DMS53 treated with DMSO at 0.1 percent for 48 hours (cell line): ENCODE results near the gene HEXA.

Experiments
- DNase-seq: peaks from one replicate; lab custom pipeline; 2025; ENCODE audit not compliant: unreplicated experiment; lab: John Stamatoyannopoulos, UW

HEXA gene

GRCh38 chr15:72377331-72377730 lies 1.5 kb upstream of the HEXA start:
- DNase-seq: no peak

DNA sequence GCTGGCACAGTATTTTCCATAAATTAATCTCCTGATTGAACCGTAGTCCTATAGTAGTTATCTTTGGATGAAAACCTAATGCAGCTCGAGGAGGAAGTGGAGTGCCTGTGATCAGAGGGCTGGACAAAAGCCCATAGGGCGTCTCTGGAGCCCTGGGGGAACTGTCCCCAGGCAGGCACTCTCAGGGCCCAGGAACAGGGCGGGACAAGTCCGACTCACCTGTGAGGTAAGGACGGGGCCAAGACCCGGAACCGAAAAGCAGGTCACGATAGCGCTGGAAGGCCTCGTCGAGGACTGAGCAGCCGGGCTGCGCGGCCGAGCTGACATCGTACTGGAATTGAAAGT lies 341 bp downstream of the HEXA start:
- DNase-seq: peak; percentile 23

- DNase-seq: no peak
Observed at GRCh38 chr15:72372361-72372760, 3.5 kb downstream of the HEXA start.

GRCh38 chr15:72369964-72370363 lies 5.8 kb downstream of the HEXA start:
- DNase-seq: no peak

GRCh38 chr15:72368899-72369298 lies 6.9 kb downstream of the HEXA start:
- DNase-seq: no peak

- no peak for DNase-seq
Observed at GRCh38 chr15:72368325-72368724, 7.5 kb downstream of the HEXA start.

DNA sequence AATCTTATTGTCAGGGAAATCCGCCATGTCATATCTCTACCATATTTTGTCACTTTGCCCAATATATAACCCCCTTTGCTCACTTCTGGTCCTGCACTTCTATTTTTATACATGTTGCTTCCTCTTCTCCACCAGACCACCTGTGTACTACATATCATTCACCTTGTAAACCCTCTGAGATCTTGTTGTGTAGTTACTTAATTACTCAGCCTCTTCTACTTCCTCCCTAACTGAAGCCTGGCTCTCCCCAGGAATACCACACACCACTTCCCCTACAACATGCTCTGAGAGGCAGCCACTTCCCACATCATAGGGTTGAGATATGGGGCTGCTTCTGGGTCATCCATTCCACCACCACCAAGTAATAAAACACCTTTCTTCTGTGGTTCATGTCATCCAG lies 10.0 kb downstream of the HEXA start:
- no peak for DNase-seq

- DNase-seq: no peak
Observed at GRCh38 chr15:72361176-72361575, 14.6 kb downstream of the HEXA start.

DNA sequence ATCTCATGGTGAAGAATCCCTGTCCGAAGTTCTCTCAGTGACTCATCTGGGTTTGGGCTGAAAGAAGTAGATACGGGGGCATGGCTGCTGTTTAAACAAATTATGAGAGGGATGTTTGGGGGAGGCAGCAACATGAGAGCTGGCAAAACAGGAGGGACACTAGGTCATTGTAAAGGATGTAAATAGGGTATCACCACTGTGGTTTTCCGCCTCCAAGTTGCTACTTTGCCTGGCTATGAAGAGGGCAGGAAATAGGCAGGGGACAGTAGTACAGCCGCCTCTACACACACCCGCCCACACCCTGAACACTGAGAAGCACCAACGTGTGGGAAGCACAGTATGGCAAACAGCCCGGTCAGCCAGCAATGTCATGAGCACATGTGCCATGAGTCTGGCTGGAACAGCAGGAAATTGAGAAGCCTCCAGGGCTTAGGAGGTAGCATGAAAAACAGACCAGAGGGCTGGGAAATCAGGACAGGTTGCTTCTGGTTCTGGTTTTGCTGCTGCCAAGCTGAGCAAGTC lies 17.1 kb downstream of the HEXA start:
- no peak for DNase-seq

GRCh38 chr15:72358121-72358520 lies 17.7 kb downstream of the HEXA start:
- DNase-seq: no peak

GRCh38 chr15:72354496-72354895 lies 21.3 kb downstream of the HEXA start:
- no peak for DNase-seq

DNA sequence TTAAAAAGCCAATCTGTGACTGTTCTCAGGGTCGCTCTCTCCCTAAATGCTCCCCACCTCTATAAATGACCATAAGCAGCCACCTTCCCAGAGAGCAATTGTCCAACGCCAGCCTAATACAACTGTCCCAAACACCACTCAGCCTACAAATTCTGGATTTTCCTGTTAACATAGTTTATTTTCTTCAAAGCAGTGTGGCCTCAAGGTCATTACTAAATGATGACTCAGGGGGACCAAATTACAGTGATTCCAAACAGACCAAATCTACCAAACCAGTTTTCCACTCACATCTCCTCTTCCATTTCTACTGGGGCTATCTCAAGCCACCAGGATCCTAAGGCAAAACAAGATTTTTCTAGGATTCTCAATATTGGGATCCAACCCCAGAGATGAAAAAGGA lies 22.5 kb downstream of the HEXA start:
- DNase-seq: no peak

GRCh38 chr15:72345806-72346205 lies 30.0 kb downstream of the HEXA start:
- no peak for DNase-seq

DNA sequence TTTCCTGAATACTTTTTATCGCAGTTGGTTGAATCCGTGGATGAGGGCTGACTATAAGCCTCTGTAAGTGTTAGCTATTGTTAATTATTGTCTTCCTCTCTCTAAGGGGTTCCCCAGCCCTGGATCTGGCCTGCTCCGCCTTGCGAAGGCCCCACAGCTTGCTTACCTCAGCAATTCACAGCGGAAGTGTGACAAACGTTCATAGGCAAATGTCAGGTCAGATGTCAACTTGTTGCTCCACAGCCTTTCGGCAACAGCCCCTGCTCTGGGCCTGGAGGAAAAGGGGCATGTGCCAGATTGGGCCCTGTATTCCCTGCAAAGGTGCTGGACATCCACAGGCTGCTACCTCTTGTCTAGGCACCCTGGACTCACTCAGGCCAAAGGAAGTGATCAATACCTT lies 30.5 kb downstream of the HEXA start:
- no peak for DNase-seq

DNA sequence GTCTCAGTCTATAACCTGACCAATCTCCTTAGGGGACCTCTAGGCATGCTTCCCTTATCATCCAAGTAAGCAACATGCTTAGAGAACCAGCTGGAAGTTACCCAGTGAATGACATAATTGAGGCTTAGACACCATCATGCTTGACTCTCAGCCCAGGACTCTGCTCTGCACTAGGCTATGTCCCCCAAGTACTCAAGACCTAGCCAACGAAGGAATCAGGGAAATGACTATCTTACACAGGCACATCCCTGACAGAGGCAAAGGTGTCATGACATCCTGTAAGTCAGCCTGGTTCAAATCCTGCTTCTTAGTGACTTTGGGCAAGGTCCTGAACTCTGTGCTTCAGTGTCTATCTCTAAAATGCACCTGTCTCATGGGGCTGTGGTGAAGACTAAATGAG lies 31.2 kb downstream of the HEXA start:
- DNase-seq: no peak

GRCh38 chr15:72342385-72342784 lies 33.4 kb downstream of the HEXA start:
- no peak for DNase-seq

- no peak for DNase-seq
Observed at GRCh38 chr15:72341361-72341760, 34.5 kb downstream of the HEXA start.

GRCh38 chr15:72340366-72340765 lies 35.4 kb downstream of the HEXA start:
- no peak for DNase-seq

- peak; percentile 80 for DNase-seq
Observed at GRCh38 chr15:72339777-72340177, 36.0 kb downstream of the HEXA start.

- DNase-seq: no peak
Observed at GRCh38 chr15:72338617-72339321, 37.0 kb downstream of the HEXA start.

DNA sequence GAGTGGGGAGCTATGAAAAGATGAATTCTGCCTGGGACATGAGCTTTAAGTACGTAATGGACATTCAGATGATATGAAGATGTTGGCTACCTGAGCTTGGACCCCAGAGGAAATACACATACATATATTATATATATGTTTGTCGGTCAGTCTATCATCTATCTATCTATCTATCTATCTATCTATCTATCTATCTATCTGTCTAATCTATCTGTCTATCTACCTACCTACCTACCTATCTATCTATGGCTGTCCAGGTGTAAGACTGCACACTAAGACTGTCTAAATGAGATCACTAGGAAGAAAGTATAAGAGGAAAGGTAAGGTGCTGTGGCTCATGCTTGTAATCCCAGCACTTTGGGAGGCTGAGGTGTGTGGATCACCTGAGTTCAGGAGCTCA lies 37.7 kb downstream of the HEXA start:
- no peak for DNase-seq

- no peak for DNase-seq
Observed at GRCh38 chr15:72334842-72335241, 41.0 kb downstream of the HEXA start.

GRCh38 chr15:72331021-72331420 lies 44.8 kb downstream of the HEXA start:
- DNase-seq: no peak
